Stimulated activated CD4-positive, alpha-beta T cell treated with anti-CD3 and anti-CD28 coated beads, Interleukin-15, amount 100 ng/mL, for 1 hour (primary cell): ENCODE results near the gene LSM7.
"Not testable (repeated sequence)": the region's sequence is repeated elsewhere in the genome, so short reads cannot be mapped to it uniquely, and the experiment has no call there.

Experiments
- DNase-seq, 2 donors: peaks; one replicate each; pipeline ENCODE4 v3.0.0-alpha.2; 2020; ENCODE audit warnings: low read depth in 1 of 2, low spot score in 1 of 2

LSM7 gene

GRCh38 chr19:2281265-2282061 is 46.9 kb downstream of the LSM7 start:
- DNase-seq, result not testable (repeated sequence)

- DNase-seq, result no peak
Measured at GRCh38 chr19:2280633-2281264, 47.6 kb downstream of the LSM7 start.

- no peak for DNase-seq
Measured at GRCh38 chr19:2278459-2279158, 49.8 kb downstream of the LSM7 start.

- no peak for DNase-seq
Measured at GRCh38 chr19:2277138-2277537, 51.2 kb downstream of the LSM7 start.

- no peak for DNase-seq
Measured at GRCh38 chr19:2276429-2276986, 51.9 kb downstream of the LSM7 start.

GRCh38 chr19:2275588-2276428 is 52.6 kb downstream of the LSM7 start:
- DNase-seq, result no peak

GRCh38 chr19:2274931-2275535 is 53.4 kb downstream of the LSM7 start:
- DNase-seq, result no peak

- DNase-seq, result no peak
Measured at GRCh38 chr19:2274185-2274711, 54.1 kb downstream of the LSM7 start.

GRCh38 chr19:2273356-2274184 is 54.8 kb downstream of the LSM7 start:
- peak; percentile 61 to 66 for DNase-seq
